NCI-H1417 treated with DMSO at 0.1 percent for 48 hours (cell line): ENCODE results near the gene CENPV.

Source experiments
- DNase-seq: peaks from one replicate; lab custom pipeline; 2025; lab: John Stamatoyannopoulos, UW

CENPV gene

DNA sequence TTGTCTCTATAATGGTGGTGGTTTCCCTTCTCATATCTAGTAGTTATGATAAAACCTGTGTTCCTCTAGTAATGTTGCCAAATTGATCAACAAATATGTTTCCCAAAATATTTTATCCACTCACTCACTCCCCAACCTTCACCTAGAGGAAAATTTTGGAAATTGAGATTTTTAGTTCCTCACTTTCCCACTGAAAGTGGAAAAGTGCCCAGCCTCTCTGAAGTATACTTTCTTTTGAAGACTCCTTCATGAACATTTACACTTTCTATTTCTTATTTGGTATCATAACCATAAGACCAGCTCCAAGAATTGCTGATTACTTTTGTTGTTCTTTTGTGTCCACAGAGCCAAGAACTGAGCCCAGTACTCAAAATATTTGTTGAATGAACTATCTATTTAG is 5.1 kb upstream of the CENPV start:
- no peak for DNase-seq

DNA sequence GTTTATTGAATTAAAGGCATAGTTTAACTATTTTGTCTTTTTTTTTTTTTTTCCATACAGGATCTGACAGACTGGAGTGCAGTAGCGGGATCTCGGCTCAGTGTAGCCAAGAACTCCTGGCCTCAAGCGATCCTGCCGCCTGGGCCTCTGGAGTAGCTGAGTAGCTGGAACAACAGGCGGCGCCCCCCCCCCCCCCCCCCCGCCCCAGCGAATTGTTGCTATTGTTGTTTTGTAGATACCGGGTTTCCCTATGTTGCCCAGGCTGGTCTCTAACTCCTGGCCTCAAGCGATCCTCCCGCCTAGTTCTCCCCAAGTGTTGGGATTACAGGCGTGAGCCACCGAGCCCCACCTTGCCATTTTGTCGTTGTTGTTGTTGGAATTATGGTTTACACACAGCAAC is 1.3 kb upstream of the CENPV start:
- DNase-seq, result no peak

DNA sequence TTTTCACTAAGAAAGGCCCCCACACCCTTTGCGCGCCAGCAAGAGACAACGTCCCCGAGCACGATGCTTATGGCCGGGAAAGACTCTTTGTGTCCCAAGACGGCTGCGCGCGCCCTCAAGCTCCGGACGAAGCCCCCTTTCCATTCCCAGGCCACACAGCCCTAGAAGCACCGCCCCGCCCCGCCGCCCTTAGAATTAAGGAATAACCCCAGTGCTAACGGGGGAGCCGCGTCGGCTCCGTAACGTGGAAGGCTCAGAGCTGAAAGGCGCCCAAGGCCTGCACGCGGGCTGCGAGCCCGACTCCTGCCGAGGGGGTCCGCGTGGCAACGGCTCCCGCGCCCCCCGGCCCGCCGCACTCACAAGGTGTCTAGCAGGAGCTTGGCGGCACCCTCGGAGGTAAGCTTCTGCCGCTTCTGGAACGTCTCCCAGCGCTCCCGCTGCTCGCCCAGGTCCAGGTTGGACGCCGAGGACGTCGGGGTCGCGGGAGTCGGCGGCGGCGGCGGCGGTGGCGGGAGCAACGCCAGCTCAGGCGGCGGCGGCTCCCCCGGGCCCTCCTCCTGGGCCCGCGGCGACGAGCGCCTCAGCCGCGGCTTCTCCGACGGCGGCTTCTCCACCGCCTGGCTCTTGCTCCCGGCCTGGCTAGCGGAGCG is 477 bp downstream of the CENPV start:
- no peak for DNase-seq

DNA sequence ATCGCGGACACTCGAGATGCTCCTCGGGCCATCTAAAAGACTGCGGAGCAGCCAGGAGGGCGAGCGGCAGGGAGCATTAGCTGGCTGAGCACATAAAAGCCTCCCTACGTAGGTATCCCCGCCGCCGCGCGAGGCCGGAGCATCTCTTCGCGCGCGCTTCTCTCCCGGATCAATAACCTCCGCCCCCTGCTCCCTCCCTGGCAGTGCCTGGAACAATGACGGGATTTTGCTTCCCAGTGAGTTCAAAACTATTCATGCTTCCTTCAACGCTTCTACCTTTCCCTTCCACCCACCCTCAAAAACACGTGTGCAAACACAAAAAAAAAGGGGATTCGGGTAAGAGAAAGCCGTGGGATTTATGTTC is 984 bp downstream of the CENPV start:
- DNase-seq, result no peak

GRCh38 chr17:16351831-16352230 is 1.4 kb downstream of the CENPV start:
- DNase-seq, result no peak

DNA sequence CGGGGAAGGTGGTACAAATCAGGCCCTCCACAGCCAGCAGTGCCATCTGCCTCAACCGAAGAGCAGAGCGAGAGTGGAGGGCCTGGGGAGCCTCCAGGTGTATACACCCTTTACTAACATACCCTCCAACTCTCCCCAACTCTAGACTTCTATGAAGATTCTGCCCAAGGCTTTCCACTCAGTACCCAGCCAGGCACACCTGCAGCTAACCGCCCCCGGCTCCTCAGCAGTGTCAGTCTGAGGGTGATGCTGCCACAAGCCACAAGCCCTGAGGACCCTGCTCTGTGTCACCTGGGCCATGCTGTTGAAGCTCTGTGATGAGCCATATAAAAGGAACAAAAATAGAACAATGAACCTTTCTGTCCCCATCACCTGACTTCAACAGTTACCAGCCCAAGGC is 3.8 kb downstream of the CENPV start:
- DNase-seq, result no peak

- no peak for DNase-seq
Measured at GRCh38 chr17:16348586-16348985, 4.7 kb downstream of the CENPV start.

DNA sequence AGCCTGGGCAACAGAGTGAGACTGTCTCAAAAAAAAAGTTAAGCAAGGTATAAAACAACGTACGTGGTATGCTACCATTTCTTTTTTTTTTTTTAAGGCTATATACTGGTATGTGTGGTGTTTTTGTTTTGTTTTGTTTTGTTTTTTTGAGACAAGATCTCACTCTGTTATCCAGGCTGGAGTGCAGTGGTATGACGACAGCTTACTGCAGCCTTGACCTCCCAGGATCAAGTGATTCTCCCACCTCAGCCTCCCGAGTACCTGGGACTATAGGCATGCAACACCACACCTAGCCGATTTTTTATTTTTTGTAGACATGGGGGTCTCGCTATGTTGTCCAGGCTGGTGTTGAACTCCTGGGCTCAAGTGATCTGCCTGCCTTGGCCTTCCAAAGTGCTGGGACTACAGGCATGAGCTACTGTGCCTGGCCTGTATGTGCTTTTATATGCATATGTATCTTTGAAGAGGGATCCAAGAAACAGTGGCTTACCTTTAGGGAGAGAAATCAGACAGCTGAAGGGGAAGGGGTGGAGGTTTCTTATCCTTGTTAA is 6.5 kb downstream of the CENPV start:
- no peak for DNase-seq

DNA sequence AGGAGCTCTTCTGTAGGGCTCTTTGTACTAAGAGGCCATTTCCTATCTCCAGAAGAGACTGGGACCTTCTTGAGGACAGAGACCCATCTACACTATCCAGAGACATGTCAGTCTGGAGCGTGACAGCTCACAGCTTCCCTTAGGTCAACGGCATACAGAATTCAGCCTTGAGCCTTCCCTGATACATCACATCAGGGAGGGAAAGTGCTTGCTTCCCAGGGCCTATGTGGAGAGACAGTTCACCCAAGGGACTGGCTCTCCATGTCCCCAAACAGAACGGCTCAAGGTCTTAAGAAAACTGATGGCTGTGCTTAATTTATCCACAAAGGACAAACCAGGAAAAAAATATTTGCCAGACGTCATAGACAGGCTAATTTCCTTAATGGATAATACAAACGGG is 7.7 kb downstream of the CENPV start:
- no peak for DNase-seq

GRCh38 chr17:16343569-16343968 is 9.7 kb downstream of the CENPV start:
- DNase-seq, result no peak

- no peak for DNase-seq
Measured at GRCh38 chr17:16342979-16343378, 10.3 kb downstream of the CENPV start.

DNA sequence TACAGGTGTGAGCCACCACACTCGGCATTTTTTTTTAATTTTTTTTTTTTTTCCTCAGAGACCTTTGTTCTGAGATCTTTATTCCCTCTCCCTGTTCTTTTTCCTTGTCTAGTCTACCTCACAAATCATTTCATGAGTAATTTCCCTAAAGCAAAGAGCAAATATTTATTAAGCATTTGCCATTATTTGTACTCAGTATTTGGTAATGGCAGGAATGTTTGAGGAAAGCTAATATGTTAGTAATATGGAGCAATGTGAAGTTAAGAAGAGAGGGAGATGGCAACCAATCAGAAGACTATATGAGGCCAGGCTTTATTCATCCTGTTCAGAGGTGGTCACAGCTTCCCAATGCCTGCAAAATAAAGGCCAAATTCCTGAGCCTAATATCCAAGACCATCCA is 13.3 kb downstream of the CENPV start:
- DNase-seq, result no peak

DNA sequence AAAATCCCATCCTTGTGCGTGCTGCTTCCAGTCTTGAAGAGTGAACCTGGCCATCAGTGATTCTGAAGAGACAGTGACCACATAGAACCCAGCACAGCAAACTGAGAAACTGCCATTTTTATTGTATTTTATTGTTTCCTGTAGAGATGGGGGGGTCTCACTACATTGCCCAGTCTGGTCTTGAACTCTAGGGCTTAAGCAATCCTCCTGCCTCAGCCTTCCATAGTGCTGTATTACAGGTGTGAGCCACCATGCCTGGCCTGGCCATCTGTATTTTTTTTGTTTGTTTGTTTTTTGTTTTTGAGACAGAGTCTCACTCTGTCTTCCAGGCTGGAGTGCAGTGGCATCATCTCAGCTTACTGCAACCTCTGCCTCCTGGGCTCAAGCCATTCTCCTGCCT is 13.9 kb downstream of the CENPV start:
- DNase-seq, result no peak

- no peak for DNase-seq
Measured at GRCh38 chr17:16338391-16338790, 14.9 kb downstream of the CENPV start.

- no peak for DNase-seq
Measured at GRCh38 chr17:16329519-16330271, 23.6 kb downstream of the CENPV start.

GRCh38 chr17:16328997-16329396 is 24.3 kb downstream of the CENPV start:
- DNase-seq, result no peak

DNA sequence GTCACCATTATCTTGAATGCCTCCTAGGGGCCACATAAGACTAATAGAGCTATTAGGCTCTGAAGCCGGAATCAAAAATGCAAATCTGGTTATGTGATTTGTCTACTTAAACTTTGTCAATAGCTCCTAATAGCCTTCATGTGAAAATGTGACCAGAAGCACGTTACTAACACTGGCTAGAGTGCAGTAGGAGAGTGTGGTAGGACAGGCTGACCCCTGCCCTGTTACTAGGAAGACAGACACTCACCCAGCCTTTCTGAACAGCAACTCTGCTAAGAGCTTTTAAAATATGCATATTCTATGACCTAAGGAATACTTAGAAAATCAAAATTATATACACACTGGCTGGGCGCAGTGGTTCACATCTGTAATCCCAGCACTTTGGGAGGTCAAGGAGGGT is 26.3 kb downstream of the CENPV start:
- no peak for DNase-seq

DNA sequence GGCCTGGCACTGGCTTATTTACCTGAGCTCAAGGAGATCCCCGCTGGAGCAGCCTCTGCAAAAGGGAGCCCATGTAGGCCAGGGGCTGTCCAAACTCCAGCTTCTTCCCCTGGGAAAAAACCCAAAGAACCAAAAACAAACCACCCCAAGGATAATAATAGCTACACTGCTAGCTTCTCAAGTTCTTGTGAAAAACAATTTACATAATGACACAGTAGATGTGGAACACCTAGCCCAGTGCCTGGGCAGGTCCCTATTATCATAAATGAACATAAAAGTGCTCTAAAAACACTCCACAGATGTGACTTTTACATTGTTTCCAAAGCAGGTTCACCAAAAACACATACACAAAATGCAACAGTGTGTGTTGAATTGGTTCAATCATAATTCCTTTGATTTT is 27.3 kb downstream of the CENPV start:
- DNase-seq, result no peak

- DNase-seq, result no peak
Measured at GRCh38 chr17:16322636-16323035, 30.6 kb downstream of the CENPV start.

DNA sequence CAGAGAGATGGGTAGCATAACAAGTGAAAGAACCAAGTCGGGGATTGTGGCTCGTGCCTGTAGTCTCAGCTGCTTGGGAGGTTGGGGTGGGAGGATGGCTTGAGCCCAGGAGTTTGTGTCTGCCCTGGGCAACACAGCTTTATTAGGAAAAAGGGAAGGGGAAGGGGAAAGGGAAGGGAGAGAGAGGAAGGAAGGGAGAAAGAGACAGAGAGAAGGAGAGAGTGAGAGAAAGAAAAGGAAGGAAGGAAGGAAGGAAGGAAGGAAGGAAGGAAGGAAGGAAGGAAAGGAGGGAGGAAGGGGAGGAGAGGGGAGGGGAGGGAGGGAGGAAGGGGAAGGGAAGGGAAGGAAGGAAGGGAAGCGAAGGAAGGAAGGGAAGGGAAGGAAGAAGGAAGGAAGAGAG is 33.3 kb downstream of the CENPV start:
- no peak for DNase-seq

GRCh38 chr17:16314859-16315258 is 38.4 kb downstream of the CENPV start:
- DNase-seq, result no peak

GRCh38 chr17:16314189-16314588 is 39.1 kb downstream of the CENPV start:
- no peak for DNase-seq

DNA sequence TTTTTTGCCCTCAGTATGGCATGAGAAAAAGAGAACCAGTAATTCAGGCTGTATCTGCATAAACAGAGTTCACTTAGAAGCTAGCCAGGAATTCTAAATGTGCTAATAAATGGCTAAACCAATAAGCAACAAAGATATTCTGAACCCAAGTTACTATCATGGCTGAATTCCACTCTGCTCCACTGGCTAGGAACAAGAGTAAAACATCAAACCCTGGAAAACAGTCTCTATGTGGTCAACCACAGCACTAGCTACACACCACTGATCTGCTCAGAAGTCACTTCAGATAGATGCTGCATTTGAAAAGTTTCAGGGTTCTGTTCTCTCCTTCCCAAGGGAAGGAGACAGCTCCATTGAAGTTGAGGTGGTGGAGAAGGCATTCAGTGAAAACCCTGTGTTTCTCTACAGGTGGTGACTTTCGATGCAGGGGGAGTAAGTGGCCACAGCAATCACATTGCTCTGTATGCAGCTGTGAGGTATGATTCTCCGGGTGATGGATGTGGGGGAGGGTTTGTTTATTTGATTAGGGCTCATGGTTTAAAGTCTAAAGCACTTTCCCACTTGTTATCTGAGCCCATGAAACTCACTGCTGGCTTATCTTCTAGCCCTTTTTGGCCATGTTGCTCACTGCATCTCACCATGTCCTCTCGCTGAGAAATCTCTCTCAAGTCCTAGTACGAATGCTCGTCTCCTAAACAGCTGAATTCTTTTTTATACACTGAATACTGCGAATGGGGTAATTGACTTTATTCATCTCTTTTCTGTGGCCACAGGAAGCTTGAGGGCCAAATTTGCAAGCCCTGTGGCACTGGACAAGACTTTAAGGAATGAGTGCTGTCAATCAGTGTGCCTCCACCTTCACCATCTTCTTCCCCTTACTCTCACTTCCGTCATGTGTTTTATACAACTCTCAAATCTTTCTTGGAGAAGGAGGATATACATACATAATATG is 39.9 kb downstream of the CENPV start:
- DNase-seq, result no peak
